ENCODE results near the gene OXA1L.
"Not testable (repeated sequence)": the region's sequence is repeated elsewhere in the genome, so short reads cannot be mapped to it uniquely, and the experiment has no call there.

OXA1L gene

GRCh38 chr14:22802860-22803686, 36.6 kb downstream of the OXA1L start:
- no peak for TF ChIP-seq CTCF (IDR thresholded peaks at IDR 0.05; ENCODE audit: low read depth, low read length)
- no peak for DNase-seq (ENCODE audit: extremely low read depth, low read depth)

GRCh38 chr14:22803687-22803974, 37.1 kb downstream of the OXA1L start:
- no peak for TF ChIP-seq CTCF (IDR thresholded peaks at IDR 0.05; ENCODE audit: low read depth, low read length)
- no peak for DNase-seq (ENCODE audit: extremely low read depth, low read depth)

GRCh38 chr14:22805235-22805634, 38.7 kb downstream of the OXA1L start:
- DNase-seq (ENCODE audit: extremely low read depth, low read depth): not testable (repeated sequence)

- no peak for TF ChIP-seq CTCF (IDR thresholded peaks at IDR 0.05; ENCODE audit: low read depth, low read length)
- no peak for DNase-seq (ENCODE audit: extremely low read depth, low read depth)
These were observed 41.1 kb downstream of the OXA1L start for GRCh38 chr14:22807432-22808087.

- no peak for TF ChIP-seq CTCF (IDR thresholded peaks at IDR 0.05; ENCODE audit: low read depth, low read length)
- DNase-seq (ENCODE audit: extremely low read depth, low read depth): no peak
These were observed 42.1 kb downstream of the OXA1L start for GRCh38 chr14:22808388-22809209.

GRCh38 chr14:22811722-22812121, 45.2 kb downstream of the OXA1L start:
- no peak for DNase-seq (ENCODE audit: extremely low read depth, low read depth)
- no peak for TF ChIP-seq CTCF (IDR thresholded peaks at IDR 0.05; ENCODE audit: low read depth, low read length)

GRCh38 chr14:22812744-22813143, 46.3 kb downstream of the OXA1L start:
- TF ChIP-seq CTCF (IDR thresholded peaks at IDR 0.05; ENCODE audit: low read depth, low read length): no peak
- DNase-seq (ENCODE audit: extremely low read depth, low read depth): no peak

Measured in AG09319 (cell line).